Aorta (tissue), 5 donors: ENCODE measurements around the gene NKD1. TPM values are rescaled to one million over a fixed set of nuclear protein-coding genes. Genes with fewer than 3 reads are reported as not detected.

Experiments used
- ATAC-seq: fragments of 200-7000 bp; cut with Tn5 transposase; one replicate; pipeline ENCODE4 v1.9.1; 2022; ENCODE audit warnings: moderate library complexity; ENCODE audit not compliant: low FRiP score
- DNase-seq, 2 donors: peaks; one replicate each; pipeline ENCODE4 v3.0.0-alpha.2; 2020
- H3K27ac ChIP-seq, 2 donors: one replicate each; pipeline ENCODE4 v1.5.1; 2013; ENCODE audit warnings: low read length in 2 of 2, mild to moderate bottlenecking in 2 of 2, moderate library complexity in 2 of 2, control low read depth in 1 of 2, inconsistent platforms in 1 of 2, low read depth in 1 of 2
- H3K27me3 ChIP-seq, 2 donors: one replicate each; pipeline ENCODE4 v1.6.1; 2013; ENCODE audit warnings: control low read depth in 1 of 2, low read length in 1 of 2, mild to moderate bottlenecking in 1 of 2, moderate library complexity in 1 of 2; ENCODE audit not compliant: insufficient read depth in 2 of 2, control insufficient read depth in 1 of 2
- H3K36me3 ChIP-seq, 2 donors: one replicate each; pipeline ENCODE4 v1.6.1; 2013; ENCODE audit warnings: control low read depth in 1 of 2, low read length in 1 of 2, mild to moderate bottlenecking in 1 of 2; ENCODE audit not compliant: insufficient read depth in 2 of 2, control insufficient read depth in 1 of 2
- H3K4me1 ChIP-seq, 2 donors: one replicate each; pipeline ENCODE4 v1.6.1; 2013; ENCODE audit warnings: low read length in 2 of 2, control low read depth in 1 of 2, mild to moderate bottlenecking in 1 of 2, moderate library complexity in 1 of 2; ENCODE audit not compliant: insufficient read depth in 2 of 2, control insufficient read depth in 1 of 2
- H3K4me3 ChIP-seq, 2 donors: one replicate each; pipeline ENCODE4 v1.5.1; 2013; ENCODE audit warnings: low read length in 2 of 2, control low read depth in 1 of 2, mild to moderate bottlenecking in 1 of 2
- H3K9me3 ChIP-seq: one replicate; pipeline ENCODE4 v1.6.1; 2013; ENCODE audit warnings: mild to moderate bottlenecking, low read length; ENCODE audit not compliant: control insufficient read depth
- WGBS, 2 donors: extraction: QIAGEN DNeasy Blood & Tissue Kit; methylation state at CpG; one replicate each; pipeline ENCODE4 v1.1.7; 2013; 5-methylcytosine and 5-hydroxymethylcytosine counted together
- intact Hi-C, 2 donors: fragments of 100-400 bp; cut with DNase I; formaldehyde crosslinking; loops; one replicate each; pipeline versions ENCODE4 v1.14.2 to v1.15.0; 2022
- polyA plus RNA-seq, 2 donors: library from polyadenylated mRNA; stranded (reverse); fragments of 200-250 nt; gene quantifications; one replicate each; pipeline ENCODE4 v1.2.3, GENCODE V29; 2013
- total RNA-seq, 2 donors: library from RNA; stranded (reverse); fragmentation: NEBNext Ultra II Directional; extraction: Animal tissue kit (Norgen Biotek cat#: 25700); gene quantifications; one replicate each; pipeline ENCODE4 v1.2.1, GENCODE V29; 2021
- donor health status: healthy with polysubstance abuse.
- donor health status: Bipolar disorder and iron deficiency.
- donor health status: DM: no; HTN: no; CAD: no.
- donor health status: DM: no; HTN: no; CAD: no.
- donor health status: DM: yes; HTN: yes; CAD: no.

Gene NKD1
- total and polyA plus RNA-seq, 4 donors = 5.1 to 55.2 (median 21.0) TPM

DNA sequence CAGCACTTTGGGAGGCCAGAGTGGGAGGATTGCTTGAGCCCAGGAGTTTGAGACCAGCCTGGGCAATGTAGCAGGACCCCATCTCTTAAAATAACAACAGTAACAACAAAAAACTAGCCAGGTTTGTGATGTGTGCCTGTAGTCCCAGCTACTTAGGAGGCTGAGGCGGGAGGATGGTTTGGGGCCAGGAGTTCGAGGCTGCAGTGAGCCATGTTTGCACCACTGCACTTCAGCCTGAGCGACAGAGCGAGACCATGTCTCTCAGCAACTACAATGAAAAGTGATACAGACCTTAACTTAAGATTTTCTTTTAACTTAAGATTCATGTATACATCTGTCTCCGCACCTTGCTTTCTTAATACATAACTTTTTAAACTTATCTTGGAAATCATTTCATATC is 17.2 kb downstream of the NKD1 start:
- Histone ChIP-seq H3K27me3 (no peaks in the 10 kb centered on the region), H3K36me3 (peaks cover 0 to 2% of the 10 kb centered on the region in 2 donors), H3K4me3 (no peak overlapping the region), H3K4me1 (peaks cover 0 to 5% of the 10 kb centered on the region in 2 donors), H3K27ac (no peak overlapping the region), H3K9me3 (no peaks in the 10 kb centered on the region)
- ATAC-seq (no peak), DNase-seq (no peak)
- 95 to 97% methylated on average over 5 of the region's 5 CpGs for WGBS, 2 donors
- intact Hi-C loops = no loop called here

DNA sequence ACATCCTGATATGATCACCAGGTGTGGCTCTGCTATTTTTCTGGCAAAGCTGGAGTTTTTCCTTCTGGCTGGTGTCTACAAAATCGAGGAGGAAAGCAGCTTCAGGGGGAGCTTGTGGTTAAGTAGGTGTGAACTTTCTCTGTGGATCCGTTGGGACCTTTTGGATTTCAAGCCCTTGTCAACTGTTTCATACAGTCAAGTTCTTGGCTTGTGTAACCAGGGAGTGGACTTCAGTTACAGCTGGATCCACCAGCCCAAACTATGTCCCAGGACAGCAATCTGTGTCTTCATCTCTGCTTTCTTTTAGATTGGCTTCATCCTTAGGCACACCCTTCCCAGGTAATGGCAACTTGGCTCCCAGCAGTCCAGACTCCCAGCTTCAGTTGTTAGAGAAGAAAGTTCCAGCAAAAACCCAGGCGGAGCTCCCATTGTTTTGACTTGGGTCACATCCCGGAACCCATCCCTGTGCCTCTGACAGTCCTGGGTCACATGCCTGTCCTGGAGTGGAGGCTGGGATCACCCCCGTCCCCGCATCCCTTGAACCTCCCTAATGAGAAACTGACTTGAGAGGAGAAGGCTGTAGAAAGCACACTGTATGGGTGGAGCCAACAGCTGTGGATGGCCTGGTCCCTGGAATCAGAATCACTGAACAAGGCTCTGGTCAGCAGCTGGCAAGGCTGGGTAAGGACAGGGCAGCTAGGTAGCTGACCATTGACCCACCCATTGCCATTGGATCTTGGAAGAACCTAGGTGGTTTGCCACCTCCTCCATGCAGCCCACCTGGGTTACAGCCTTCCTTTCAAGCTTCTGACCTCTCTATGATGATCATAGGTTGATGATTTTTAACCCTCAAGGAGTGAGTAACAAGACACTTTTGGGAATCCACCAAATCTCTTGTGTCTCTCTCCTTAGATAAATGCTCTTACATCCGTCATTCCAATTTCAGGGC is 18.1 kb downstream of the NKD1 start:
- no peak overlapping the region for H3K4me3 ChIP-seq
- intact Hi-C loops = no loop called here
- no peak overlapping the region for H3K27ac ChIP-seq
- H3K4me1 ChIP-seq = peaks cover 0 to 5% of the 10 kb centered on the region in 2 donors
- H3K27me3 ChIP-seq = no peaks in the 10 kb centered on the region
- WGBS, 2 donors = 89 to 93% methylated on average over 7 of the region's 7 CpGs
- peaks cover 0 to 2% of the 10 kb centered on the region in 2 donors for H3K36me3 ChIP-seq
- H3K9me3 ChIP-seq = no peaks in the 10 kb centered on the region
- DNase-seq (no peak), ATAC-seq (no peak)

DNA sequence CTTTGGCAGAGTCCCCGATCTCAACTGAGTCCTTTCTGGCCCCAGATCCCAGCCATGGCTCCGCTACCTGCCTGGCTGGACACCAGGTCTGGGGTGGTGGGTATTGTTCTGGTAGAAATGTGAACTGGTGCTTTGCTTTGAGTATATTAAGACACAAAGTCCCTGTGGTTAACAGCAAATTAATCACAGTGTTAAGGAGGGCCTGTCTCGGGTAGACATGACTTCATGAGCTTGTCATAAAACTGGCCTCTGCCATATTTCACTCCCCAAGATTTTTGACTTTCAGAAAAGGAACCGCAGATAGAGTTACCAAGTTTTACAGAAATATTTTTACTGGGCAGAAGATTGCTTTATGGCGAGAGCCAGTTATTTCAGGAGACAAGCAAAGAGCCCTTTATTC is 19.5 kb downstream of the NKD1 start:
- ATAC-seq (peak; percentile 23), DNase-seq (no peak)
- Histone ChIP-seq H3K4me1 (peaks cover 0 to 5% of the 10 kb centered on the region in 2 donors), H3K27me3 (no peaks in the 10 kb centered on the region), H3K9me3 (no peaks in the 10 kb centered on the region), H3K4me3 (no peak overlapping the region), H3K36me3 (no peaks in the 10 kb centered on the region), H3K27ac (peak overlapping the region; percentile 9 to 51)
- 3 to 14% methylated on average over 5 of the region's 5 CpGs for WGBS, 2 donors
- intact Hi-C loops = no loop called here

GRCh38 chr16:50568187-50568815 is 20.1 kb downstream of the NKD1 start:
- no peaks in the 10 kb centered on the region for H3K36me3 ChIP-seq
- 37 to 44% methylated on average over 9 of the region's 9 CpGs for WGBS, 2 donors
- intact Hi-C loops = no loop called here
- H3K4me1 ChIP-seq = peaks cover 0 to 5% of the 10 kb centered on the region in 2 donors
- H3K27me3 ChIP-seq = no peaks in the 10 kb centered on the region
- H3K27ac ChIP-seq = peak overlapping the region in 1 of 2 donors; percentile 51
- DNase-seq (peak in 1 of 2 donors; percentile 77), ATAC-seq (no peak)
- H3K4me3 ChIP-seq = no peak overlapping the region
- H3K9me3 ChIP-seq = no peaks in the 10 kb centered on the region

DNA sequence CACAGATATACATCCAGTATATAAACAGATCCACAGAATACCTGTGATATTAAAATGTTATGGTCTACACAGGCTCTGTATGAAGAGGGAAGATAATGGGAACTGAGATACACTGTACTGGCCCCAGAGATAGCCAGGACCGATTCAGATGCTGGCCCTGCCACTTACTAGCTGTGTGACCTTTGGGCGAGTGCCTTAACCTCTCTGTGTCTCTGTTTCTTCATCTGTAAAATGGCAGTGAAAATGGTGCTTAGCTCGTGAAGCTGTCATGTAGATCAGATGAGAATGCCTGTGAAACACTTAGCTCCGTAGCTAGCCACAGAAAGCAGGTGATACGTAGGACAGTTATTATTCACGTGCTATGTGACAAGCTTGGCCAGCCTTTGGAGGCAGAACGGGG is 22.2 kb downstream of the NKD1 start:
- Histone ChIP-seq H3K27me3 (no peaks in the 10 kb centered on the region), H3K36me3 (no peaks in the 10 kb centered on the region), H3K4me1 (peaks cover 0 to 5% of the 10 kb centered on the region in 2 donors), H3K4me3 (no peak overlapping the region), H3K27ac (no peak overlapping the region), H3K9me3 (no peaks in the 10 kb centered on the region)
- ATAC-seq (no peak), DNase-seq (no peak)
- 95% methylated on average over 7 of the region's 7 CpGs for WGBS, 2 donors
- intact Hi-C loops = no loop called here

DNA sequence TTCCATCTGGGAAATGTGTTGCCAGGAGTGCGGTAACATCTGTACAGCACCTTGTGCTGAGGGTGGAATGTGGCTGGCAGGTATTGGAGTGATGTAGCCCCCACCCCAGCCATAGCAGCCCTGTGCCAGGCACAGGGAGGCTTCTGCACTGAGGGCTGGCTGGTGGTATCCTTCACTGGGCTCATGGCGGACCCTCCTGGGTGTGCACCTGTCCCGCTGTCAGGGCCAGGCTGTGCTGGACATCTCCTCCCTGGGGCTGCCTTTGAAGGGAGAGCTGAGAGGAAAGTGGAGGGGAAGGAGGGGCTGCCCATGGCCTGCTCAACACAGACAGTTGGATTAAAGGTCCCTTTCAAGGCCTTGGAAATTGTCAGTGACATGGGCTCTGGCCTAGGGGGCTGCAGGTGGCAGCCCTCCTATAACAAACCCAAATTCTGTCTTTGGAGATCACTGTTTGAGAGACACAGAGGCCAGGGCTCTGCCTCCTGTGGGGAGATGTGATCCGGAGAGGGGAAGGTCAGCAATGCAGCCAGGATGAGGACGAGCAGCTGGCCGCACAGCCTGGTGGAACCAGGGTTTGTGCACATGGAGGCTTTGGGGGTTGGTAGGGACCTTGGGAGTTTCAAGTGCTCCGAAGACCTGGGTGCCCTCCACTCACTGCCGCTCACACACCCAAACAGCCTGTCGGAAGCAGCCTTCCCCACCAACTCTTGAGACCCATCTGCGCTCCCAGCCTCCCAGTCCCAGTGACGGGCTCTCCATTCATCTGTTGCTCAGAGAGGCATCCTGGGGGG is 22.8 kb downstream of the NKD1 start:
- Histone ChIP-seq H3K9me3 (no peaks in the 10 kb centered on the region), H3K4me3 (no peak overlapping the region), H3K27me3 (no peaks in the 10 kb centered on the region), H3K4me1 (peaks cover 0 to 5% of the 10 kb centered on the region in 2 donors), H3K27ac (no peak overlapping the region), H3K36me3 (no peaks in the 10 kb centered on the region)
- WGBS, 2 donors = 97% methylated on average over 11 of the region's 11 CpGs
- intact Hi-C loops = no loop called here
- DNase-seq (peak in 1 of 2 donors; percentile 30), ATAC-seq (no peak)

GRCh38 chr16:50571786-50572185 is 23.6 kb downstream of the NKD1 start:
- intact Hi-C loops = no loop called here
- no peaks in the 10 kb centered on the region for H3K27me3 ChIP-seq
- H3K9me3 ChIP-seq = no peaks in the 10 kb centered on the region
- peak in 1 of 2 donors; percentile 43 for DNase-seq
- H3K36me3 ChIP-seq = no peaks in the 10 kb centered on the region
- H3K4me1 ChIP-seq = peaks cover 0 to 5% of the 10 kb centered on the region in 2 donors
- ATAC-seq = no peak
- no peak overlapping the region for H3K27ac ChIP-seq
- WGBS, 2 donors = 94 to 95% methylated on average over 7 of the region's 7 CpGs
- H3K4me3 ChIP-seq = no peak overlapping the region

GRCh38 chr16:50572700-50573099 is 24.5 kb downstream of the NKD1 start:
- intact Hi-C loops = no loop called here

More at GRCh38 chr16:50572700-50573099, 24.5 kb downstream of the NKD1 start:
- no peaks in the 10 kb centered on the region for H3K36me3 ChIP-seq
- peak in 1 of 2 donors; percentile 44 for DNase-seq
- H3K9me3 ChIP-seq = no peaks in the 10 kb centered on the region
- H3K27ac ChIP-seq = no peak overlapping the region
- H3K4me1 ChIP-seq = no peaks in the 10 kb centered on the region
- H3K4me3 ChIP-seq = no peak overlapping the region
- WGBS, 2 donors = 82 to 86% methylated on average over 7 of the region's 7 CpGs
- no peak for ATAC-seq
- H3K27me3 ChIP-seq = no peaks in the 10 kb centered on the region
